ENCODE data around the gene TLL2. TPM values are rescaled to one million over a fixed set of nuclear protein-coding genes. Genes with fewer than 3 reads are reported as not detected.

TLL2 gene
- total and polyA plus RNA-seq, 4 donors: 0.12 to 0.36 TPM; not detected in 2

DNA sequence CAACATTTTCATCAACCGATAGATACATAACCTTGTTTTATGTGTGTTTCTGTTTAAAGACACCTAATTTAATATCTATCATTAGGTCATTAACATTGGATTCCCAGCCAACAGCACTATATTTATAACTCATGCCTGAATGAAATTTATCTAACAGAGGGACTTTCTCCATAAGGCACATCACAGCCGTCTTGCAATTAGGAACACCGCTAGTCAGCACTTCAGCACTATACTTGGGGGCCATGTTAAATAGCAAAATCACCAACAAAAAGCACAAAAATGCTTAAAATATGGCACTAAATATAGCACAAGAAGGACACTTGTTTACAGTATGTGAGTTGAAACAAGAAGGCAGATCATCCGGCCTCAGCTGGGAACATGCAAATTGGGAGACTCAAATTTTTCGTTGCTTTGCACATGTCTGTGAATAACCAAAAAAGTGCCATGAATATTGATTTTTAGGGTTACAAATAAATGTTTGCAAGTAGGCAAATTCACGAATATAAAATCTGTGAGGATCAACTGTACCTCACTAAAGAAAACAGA is 51.0 kb downstream of the TLL2 start:
- DNase-seq (no peak), ATAC-seq (ENCODE audit: low FRiP score) (no peak)
- no peaks in the 10 kb centered on the region for H3K4me1 ChIP-seq (ENCODE audit: control insufficient read depth in 1 of 2, insufficient read depth in 2 of 2, low read length in 2 of 2)
- H3K36me3 ChIP-seq (ENCODE audit: control insufficient read depth in 1 of 2, insufficient read depth in 2 of 2, low read length in 1 of 2): no peaks in the 10 kb centered on the region
- 72 to 83% methylated on average over 6 of the region's 6 CpGs for WGBS, 2 donors
- no peak overlapping the region for H3K27ac ChIP-seq (ENCODE audit: low read depth in 1 of 2, low read length in 2 of 2)
- no peaks in the 10 kb centered on the region for H3K27me3 ChIP-seq (ENCODE audit: control insufficient read depth in 1 of 2, insufficient read depth in 2 of 2, low read length in 1 of 2)
- H3K9me3 ChIP-seq (ENCODE audit: control insufficient read depth, low read length): no peaks in the 10 kb centered on the region
- no peak overlapping the region for H3K4me3 ChIP-seq (ENCODE audit: low read length in 2 of 2)
- intact Hi-C loops (cut with DNase I): no loop called here

DNA sequence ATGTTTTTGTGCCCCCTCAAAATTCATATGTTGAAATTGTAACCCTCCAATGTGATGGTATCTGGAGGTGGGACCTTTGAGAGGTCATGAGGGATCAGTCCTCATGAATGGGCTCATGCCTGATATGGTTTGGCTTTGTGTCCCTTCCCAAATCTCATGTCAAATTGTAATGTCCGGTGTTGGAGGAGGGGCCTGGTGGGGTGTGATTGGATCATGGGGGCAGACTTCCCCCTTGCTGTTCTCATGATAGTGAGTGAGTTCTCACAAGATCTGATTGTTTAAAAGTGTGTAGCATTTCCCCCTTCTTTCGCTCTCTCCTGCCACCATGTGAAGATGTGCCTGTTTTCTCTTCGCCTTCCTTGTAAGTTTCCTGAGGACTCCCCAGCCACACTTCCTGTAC is 53.4 kb downstream of the TLL2 start:
- 98% methylated on average over 3 of the region's 3 CpGs for WGBS, 2 donors
- DNase-seq (no peak), ATAC-seq (ENCODE audit: low FRiP score) (no peak)
- intact Hi-C loops (cut with DNase I): no loop called here
- H3K4me1 ChIP-seq (ENCODE audit: control insufficient read depth in 1 of 2, insufficient read depth in 2 of 2, low read length in 2 of 2): no peaks in the 10 kb centered on the region
- H3K36me3 ChIP-seq (ENCODE audit: control insufficient read depth in 1 of 2, insufficient read depth in 2 of 2, low read length in 1 of 2): no peaks in the 10 kb centered on the region
- no peaks in the 10 kb centered on the region for H3K27me3 ChIP-seq (ENCODE audit: control insufficient read depth in 1 of 2, insufficient read depth in 2 of 2, low read length in 1 of 2)
- H3K27ac ChIP-seq (ENCODE audit: low read depth in 1 of 2, low read length in 2 of 2): no peak overlapping the region
- no peaks in the 10 kb centered on the region for H3K9me3 ChIP-seq (ENCODE audit: control insufficient read depth, low read length)
- no peak overlapping the region for H3K4me3 ChIP-seq (ENCODE audit: low read length in 2 of 2)

DNA sequence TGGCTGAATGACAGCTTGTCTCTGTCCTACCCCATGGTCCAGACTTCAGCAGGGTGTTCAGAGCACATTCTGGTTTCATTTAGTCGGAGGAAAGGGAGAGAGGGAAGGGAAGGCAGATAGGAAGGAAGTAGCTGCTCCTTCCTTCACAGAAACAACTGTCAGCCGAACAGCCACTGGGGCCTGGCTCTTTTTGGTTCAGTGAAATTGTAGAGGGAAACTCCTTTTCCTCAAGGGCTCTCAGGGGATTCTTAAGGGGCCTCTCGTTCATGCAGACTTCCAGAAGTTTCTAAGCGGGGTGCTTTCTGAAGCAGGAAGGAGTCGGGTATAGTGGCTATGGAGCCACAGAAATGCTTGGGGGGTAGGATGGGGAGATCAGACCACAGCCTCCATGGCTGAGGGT is 56.4 kb downstream of the TLL2 start:
- intact Hi-C loops (cut with DNase I): no loop called here
- no peaks in the 10 kb centered on the region for H3K27me3 ChIP-seq (ENCODE audit: control insufficient read depth in 1 of 2, insufficient read depth in 2 of 2, low read length in 1 of 2)
- WGBS, 2 donors: 59 to 66% methylated on average over 5 of the region's 5 CpGs
- H3K9me3 ChIP-seq (ENCODE audit: control insufficient read depth, low read length): no peaks in the 10 kb centered on the region
- H3K27ac ChIP-seq (ENCODE audit: low read depth in 1 of 2, low read length in 2 of 2): no peak overlapping the region
- no peak overlapping the region for H3K4me3 ChIP-seq (ENCODE audit: low read length in 2 of 2)
- DNase-seq (no peak), ATAC-seq (ENCODE audit: low FRiP score) (no peak)
- H3K4me1 ChIP-seq (ENCODE audit: control insufficient read depth in 1 of 2, insufficient read depth in 2 of 2, low read length in 2 of 2): no peaks in the 10 kb centered on the region
- H3K36me3 ChIP-seq (ENCODE audit: control insufficient read depth in 1 of 2, insufficient read depth in 2 of 2, low read length in 1 of 2): no peaks in the 10 kb centered on the region

DNA sequence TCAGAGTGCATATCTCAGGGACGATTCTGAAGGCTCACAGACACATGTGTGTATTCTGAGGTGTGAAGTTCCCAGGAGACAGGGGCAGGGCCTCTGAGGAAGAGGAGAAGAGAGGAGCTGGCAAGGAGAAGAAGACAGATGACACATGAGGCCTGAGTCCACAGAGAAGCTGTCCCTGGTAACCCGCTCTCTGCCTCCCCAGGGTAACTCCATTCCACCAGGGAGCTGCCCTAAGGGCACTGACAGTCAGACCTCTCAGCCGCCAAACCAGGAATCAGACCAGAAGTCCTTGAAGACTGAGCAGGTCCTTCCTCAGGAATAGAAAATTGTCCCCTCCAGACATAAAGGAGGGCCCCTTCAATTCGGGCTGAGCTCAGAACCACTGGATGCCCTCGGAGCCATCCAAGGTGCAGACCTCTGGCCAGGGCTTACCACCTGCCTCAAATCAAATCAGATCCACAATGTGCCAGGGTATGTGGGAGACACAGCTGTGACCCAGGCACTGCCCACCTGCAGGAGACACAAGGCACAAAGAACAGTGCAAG is 57.4 kb downstream of the TLL2 start:
- ATAC-seq (ENCODE audit: low FRiP score) (no peak), DNase-seq (no peak)
- WGBS, 2 donors: 77 to 81% methylated on average over 5 of the region's 5 CpGs
- H3K27me3 ChIP-seq (ENCODE audit: control insufficient read depth in 1 of 2, insufficient read depth in 2 of 2, low read length in 1 of 2): no peaks in the 10 kb centered on the region
- no peaks in the 10 kb centered on the region for H3K4me1 ChIP-seq (ENCODE audit: control insufficient read depth in 1 of 2, insufficient read depth in 2 of 2, low read length in 2 of 2)
- H3K9me3 ChIP-seq (ENCODE audit: control insufficient read depth, low read length): no peaks in the 10 kb centered on the region
- no peaks in the 10 kb centered on the region for H3K36me3 ChIP-seq (ENCODE audit: control insufficient read depth in 1 of 2, insufficient read depth in 2 of 2, low read length in 1 of 2)
- no peak overlapping the region for H3K4me3 ChIP-seq (ENCODE audit: low read length in 2 of 2)
- intact Hi-C loops (cut with DNase I): no loop called here
- no peak overlapping the region for H3K27ac ChIP-seq (ENCODE audit: low read depth in 1 of 2, low read length in 2 of 2)

DNA sequence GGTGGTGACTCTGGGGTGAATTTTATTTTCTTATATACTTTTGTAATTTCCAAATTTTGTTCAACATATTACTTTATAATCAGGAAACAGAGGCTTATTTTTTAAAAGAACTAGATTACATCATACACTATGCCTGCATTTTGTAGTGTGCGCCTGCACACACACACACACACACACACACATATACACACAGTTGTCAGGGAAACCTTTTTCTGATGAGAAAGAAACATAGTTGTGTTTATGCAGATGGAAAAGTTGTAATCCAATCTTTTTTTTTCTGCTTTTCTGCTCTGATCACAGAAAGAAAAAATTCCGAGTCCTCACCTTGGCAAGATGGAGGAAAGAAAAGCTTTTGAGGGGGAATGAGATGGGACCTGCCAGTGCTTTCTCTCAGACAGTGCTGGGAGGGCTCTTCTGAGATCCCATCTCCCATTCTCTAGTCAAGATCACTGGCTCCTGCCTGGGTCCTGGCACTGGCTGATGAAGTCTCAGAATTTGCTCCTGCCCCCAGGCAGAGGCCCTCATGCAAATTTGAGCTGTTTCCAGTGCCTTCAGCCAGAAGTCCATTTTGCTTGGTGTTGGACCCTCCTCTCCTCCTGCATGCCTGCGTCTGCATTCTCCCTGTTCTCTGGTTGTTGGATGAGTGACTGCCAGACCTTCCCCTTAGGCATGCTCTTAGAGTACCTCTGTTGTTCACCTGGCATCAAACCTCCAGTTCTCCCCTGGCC is 59.7 kb downstream of the TLL2 start:
- ATAC-seq (ENCODE audit: low FRiP score): no peak
- DNase-seq: no peak
- Histone ChIP-seq H3K36me3 (ENCODE audit: control insufficient read depth in 1 of 2, insufficient read depth in 2 of 2, low read length in 1 of 2) (no peaks in the 10 kb centered on the region), H3K27me3 (ENCODE audit: control insufficient read depth in 1 of 2, insufficient read depth in 2 of 2, low read length in 1 of 2) (peaks cover 0 to 2% of the 10 kb centered on the region in 2 donors), H3K4me3 (ENCODE audit: low read length in 2 of 2) (no peak overlapping the region), H3K4me1 (ENCODE audit: control insufficient read depth in 1 of 2, insufficient read depth in 2 of 2, low read length in 2 of 2) (no peaks in the 10 kb centered on the region), H3K27ac (ENCODE audit: low read depth in 1 of 2, low read length in 2 of 2) (no peak overlapping the region), H3K9me3 (ENCODE audit: control insufficient read depth, low read length) (no peaks in the 10 kb centered on the region)
- intact Hi-C loops (cut with DNase I): no loop called here
- WGBS, 2 donors: 66 to 78% methylated on average over 3 of the region's 3 CpGs

DNA sequence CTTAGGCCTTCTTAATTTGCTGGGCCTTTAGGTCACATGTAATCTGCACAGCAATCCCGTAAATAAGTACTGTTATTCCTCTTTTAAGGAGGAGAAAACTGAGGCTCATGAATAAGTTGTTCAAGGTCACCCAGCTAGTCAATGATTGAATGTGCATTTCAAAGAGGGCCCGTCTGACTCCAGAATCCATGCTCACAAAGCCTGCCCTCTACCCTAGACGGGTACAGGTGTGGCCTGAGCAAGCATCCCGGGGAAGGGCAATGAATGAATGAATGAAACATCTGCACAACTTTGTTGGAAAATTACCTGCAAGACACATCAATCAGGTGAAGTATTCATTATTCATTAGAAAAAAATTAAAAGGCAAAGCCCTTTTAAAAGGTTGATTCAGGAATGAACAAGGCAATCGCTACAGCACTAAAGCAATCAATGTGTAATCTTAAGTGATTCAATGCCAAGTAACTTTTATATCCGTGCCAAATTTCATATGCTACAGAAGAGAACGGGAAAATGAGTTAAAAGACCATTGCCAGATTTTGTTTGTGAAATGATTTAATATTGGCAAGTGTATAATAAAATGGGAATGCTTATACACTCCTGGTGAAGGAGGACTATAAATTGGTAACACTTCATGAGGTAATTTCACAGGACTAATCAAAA is 61.1 kb downstream of the TLL2 start:
- intact Hi-C loops (cut with DNase I): no loop called here
- Histone ChIP-seq H3K4me3 (ENCODE audit: low read length in 2 of 2) (no peak overlapping the region), H3K27me3 (ENCODE audit: control insufficient read depth in 1 of 2, insufficient read depth in 2 of 2, low read length in 1 of 2) (peaks cover 0 to 2% of the 10 kb centered on the region in 2 donors), H3K9me3 (ENCODE audit: control insufficient read depth, low read length) (no peaks in the 10 kb centered on the region), H3K4me1 (ENCODE audit: control insufficient read depth in 1 of 2, insufficient read depth in 2 of 2, low read length in 2 of 2) (no peaks in the 10 kb centered on the region), H3K36me3 (ENCODE audit: control insufficient read depth in 1 of 2, insufficient read depth in 2 of 2, low read length in 1 of 2) (no peaks in the 10 kb centered on the region), H3K27ac (ENCODE audit: low read depth in 1 of 2, low read length in 2 of 2) (no peak overlapping the region)
- ATAC-seq (ENCODE audit: low FRiP score): no peak
- WGBS, 2 donors: 44 to 60% methylated on average over 7 of the region's 7 CpGs
- no peak for DNase-seq

DNA sequence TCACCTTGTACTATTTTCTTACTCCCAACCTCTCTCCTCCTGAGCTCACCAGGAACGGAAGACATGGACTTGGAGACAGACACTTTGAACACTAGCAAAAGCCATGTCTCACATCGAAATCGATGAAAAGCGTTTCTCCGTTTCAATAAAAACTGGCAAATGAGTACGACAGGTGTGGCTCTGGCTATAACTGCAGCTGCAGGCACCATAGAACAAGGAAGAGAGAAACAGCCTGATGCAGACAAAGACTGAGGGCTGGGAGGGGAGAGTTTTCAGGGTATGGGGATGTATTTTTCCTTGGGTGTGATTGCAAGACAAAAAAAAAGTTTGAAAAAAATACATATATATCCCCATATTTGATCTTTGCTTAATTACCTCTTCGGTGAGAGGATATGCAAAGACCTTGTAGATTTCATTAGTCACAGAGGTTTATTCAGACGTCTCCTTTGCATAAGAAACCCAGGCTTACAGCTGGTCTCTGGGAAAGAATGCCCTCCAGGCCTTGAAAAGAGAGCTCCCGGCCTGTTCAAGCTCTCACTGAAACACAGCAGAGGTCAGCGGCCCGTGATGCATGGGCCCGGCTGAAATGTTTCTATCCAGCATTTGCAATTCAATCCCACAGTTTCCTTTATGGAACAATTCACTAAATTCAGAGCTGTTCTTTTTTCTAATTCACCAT is 63.1 kb downstream of the TLL2 start:
- H3K27ac ChIP-seq (ENCODE audit: low read depth in 1 of 2, low read length in 2 of 2): no peak overlapping the region
- H3K4me1 ChIP-seq (ENCODE audit: control insufficient read depth in 1 of 2, insufficient read depth in 2 of 2, low read length in 2 of 2): no peaks in the 10 kb centered on the region
- intact Hi-C loops (cut with DNase I): no loop called here
- DNase-seq: no peak
- H3K4me3 ChIP-seq (ENCODE audit: low read length in 2 of 2): no peak overlapping the region
- ATAC-seq (ENCODE audit: low FRiP score): no peak
- WGBS, 2 donors: 69 to 71% methylated on average over 12 of the region's 12 CpGs
- no peaks in the 10 kb centered on the region for H3K36me3 ChIP-seq (ENCODE audit: control insufficient read depth in 1 of 2, insufficient read depth in 2 of 2, low read length in 1 of 2)
- no peaks in the 10 kb centered on the region for H3K9me3 ChIP-seq (ENCODE audit: control insufficient read depth, low read length)
- H3K27me3 ChIP-seq (ENCODE audit: control insufficient read depth in 1 of 2, insufficient read depth in 2 of 2, low read length in 1 of 2): peaks cover 0 to 2% of the 10 kb centered on the region in 2 donors

DNA sequence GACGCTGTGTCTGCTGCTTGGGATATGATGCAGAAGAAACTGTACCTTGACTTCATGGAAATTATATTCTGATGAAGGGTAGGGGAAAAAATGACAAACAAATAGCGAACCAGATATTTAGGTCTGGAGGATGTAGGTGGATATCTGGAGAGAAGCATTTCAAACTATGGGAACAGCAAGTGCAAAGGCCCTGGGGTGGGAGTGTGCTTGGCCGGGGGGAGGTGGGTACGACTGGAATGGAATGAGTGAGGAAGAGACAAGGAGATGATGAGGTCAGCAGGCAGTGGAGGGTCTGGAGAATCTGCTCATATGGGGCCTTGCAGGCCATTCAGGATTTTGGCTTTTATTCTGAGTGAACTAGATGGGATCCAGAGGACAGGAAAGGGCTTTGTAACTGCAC is 65.2 kb downstream of the TLL2 start:
- DNase-seq: no peak
- no peak for ATAC-seq (ENCODE audit: low FRiP score)
- Histone ChIP-seq H3K27ac (ENCODE audit: low read depth in 1 of 2, low read length in 2 of 2) (no peak overlapping the region), H3K27me3 (ENCODE audit: control insufficient read depth in 1 of 2, insufficient read depth in 2 of 2, low read length in 1 of 2) (peaks cover 0 to 2% of the 10 kb centered on the region in 2 donors), H3K36me3 (ENCODE audit: control insufficient read depth in 1 of 2, insufficient read depth in 2 of 2, low read length in 1 of 2) (no peaks in the 10 kb centered on the region), H3K9me3 (ENCODE audit: control insufficient read depth, low read length) (no peaks in the 10 kb centered on the region), H3K4me1 (ENCODE audit: control insufficient read depth in 1 of 2, insufficient read depth in 2 of 2, low read length in 2 of 2) (no peaks in the 10 kb centered on the region), H3K4me3 (ENCODE audit: low read length in 2 of 2) (no peak overlapping the region)
- WGBS, 2 donors: 66 to 87% methylated on average over 4 of the region's 4 CpGs
- intact Hi-C loops (cut with DNase I): no loop called here
